Mesothelial cell of epicardium (in vitro differentiated cells): ENCODE results near the gene HIPK1. TPM values are rescaled to one million over a fixed set of nuclear protein-coding genes. Genes with fewer than 3 reads are reported as not detected.
"Not testable (repeated sequence)": the region's sequence is repeated elsewhere in the genome, so short reads cannot be mapped to it uniquely, and the experiment has no call there.

Source experiments
- DNase-seq, 2 experiments: peaks; one replicate each; pipeline ENCODE4 v3.0.0; 2021; ENCODE audit warnings: low spot score in 2 of 2; ENCODE audit not compliant: unreplicated experiment in 2 of 2
- H3K27ac Mint-ChIP-seq: 2 replicates; pipeline ENCODE4 v1.8.0; 2021; ENCODE audit warnings: mixed read lengths
- H3K27me3 Mint-ChIP-seq: 2 replicates; pipeline ENCODE4 v1.8.0; 2021; ENCODE audit warnings: low read depth, mixed read lengths
- H3K36me3 Mint-ChIP-seq: 2 replicates; pipeline ENCODE4 v1.8.0; 2021; ENCODE audit warnings: mixed read lengths
- H3K4me1 Mint-ChIP-seq: 2 replicates; pipeline ENCODE4 v1.8.0; 2021; ENCODE audit warnings: mixed read lengths
- H3K4me3 Mint-ChIP-seq: 2 replicates; pipeline ENCODE4 v1.8.0; 2021; ENCODE audit warnings: mild to moderate bottlenecking, moderate library complexity, mixed read lengths
- H3K9me3 Mint-ChIP-seq: 2 replicates; pipeline ENCODE4 v1.8.0; 2021; ENCODE audit warnings: mixed read lengths
- total RNA-seq: library from RNA; stranded (reverse); gene quantifications from 3 replicates; pipeline ENCODE4 v1.2.1, GENCODE V29; 2021
- TF ChIP-seq, protein P1 (sequence below): fragments of 200-600 bp; sonication (generic); IDR thresholded peaks from one replicate; pipeline ENCODE4 v1.5.0; 2021; ENCODE audit warnings: antibody characterized with exemption; ENCODE audit not compliant: unreplicated experiment

Gene HIPK1
- total RNA-seq, 1 donor from 2014 or later = 43.9 TPM

DNA sequence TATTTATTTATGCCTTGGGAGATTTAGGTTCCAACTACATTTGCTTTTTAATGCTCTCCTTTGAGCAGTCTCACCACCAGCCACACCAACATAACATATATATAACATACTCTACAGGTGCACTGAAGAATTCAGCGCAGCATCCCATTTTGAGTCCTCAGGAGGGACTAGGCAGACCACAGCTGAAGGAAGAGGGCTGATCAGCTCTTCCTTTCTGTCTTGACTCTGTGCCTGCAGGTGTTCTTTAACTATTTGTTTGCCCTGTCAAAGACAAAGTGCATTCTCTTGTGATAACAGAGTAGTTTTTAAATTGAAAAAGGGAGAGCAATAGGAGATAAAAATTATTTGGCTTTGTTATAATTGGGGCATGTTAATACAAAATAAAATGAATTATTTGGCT lies 17.0 kb downstream of the HIPK1 start:
- Mint-ChIP-seq H3K9me3 (peaks cover 7% of the 10 kb centered on the region), H3K36me3 (peaks cover 23% of the 10 kb centered on the region), H3K27me3 (no peaks in the 10 kb centered on the region), H3K4me3 (no peak overlapping the region), H3K4me1 (peaks cover 26% of the 10 kb centered on the region), H3K27ac (peak overlapping the region; percentile 47)
- TF ChIP-seq, protein P1, sequence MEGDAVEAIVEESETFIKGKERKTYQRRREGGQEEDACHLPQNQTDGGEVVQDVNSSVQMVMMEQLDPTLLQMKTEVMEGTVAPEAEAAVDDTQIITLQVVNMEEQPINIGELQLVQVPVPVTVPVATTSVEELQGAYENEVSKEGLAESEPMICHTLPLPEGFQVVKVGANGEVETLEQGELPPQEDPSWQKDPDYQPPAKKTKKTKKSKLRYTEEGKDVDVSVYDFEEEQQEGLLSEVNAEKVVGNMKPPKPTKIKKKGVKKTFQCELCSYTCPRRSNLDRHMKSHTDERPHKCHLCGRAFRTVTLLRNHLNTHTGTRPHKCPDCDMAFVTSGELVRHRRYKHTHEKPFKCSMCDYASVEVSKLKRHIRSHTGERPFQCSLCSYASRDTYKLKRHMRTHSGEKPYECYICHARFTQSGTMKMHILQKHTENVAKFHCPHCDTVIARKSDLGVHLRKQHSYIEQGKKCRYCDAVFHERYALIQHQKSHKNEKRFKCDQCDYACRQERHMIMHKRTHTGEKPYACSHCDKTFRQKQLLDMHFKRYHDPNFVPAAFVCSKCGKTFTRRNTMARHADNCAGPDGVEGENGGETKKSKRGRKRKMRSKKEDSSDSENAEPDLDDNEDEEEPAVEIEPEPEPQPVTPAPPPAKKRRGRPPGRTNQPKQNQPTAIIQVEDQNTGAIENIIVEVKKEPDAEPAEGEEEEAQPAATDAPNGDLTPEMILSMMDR = no peak
- DNase-seq = no peak

DNA sequence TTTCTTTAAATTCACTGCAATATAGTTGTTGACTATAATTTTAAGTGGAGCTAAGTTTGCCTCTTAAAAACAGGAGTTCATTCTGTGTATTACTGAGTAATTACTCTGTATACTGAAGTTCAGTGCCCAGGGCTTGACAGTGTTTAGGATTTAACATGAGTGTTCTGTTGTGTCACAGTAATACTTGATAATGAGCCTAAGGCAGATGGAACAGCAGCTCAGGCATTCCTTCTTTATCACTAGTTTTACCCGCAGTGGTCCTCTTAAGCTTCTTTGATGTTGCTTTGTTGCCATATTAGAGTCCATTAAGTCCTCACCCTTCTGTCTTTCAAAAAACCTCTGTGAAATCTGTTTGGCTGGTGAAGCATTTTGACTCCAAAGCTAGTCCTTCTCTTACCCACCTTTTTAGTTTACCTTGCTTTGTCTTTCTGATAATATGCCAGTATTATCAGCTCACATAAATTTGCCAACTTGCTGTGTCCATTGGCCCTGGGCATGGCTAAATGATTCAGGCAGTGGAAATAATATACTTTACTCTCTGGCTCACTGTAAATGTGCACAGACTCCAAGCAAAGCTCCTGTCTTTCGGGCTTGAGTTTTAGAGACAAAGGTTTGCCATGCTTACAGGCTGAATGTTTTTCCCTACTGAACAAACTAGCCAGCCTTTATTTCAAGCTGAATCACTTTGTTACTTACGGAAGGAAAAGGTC lies 17.7 kb downstream of the HIPK1 start:
- DNase-seq = no peak
- Mint-ChIP-seq H3K4me3 (no peak overlapping the region), H3K27ac (peak overlapping the region; percentile 70)

GRCh38 chr1:113947388-113948107 lies 18.4 kb downstream of the HIPK1 start:
- Mint-ChIP-seq H3K4me3 (no peak overlapping the region), H3K9me3 (peaks cover 7% of the 10 kb centered on the region), H3K27me3 (no peaks in the 10 kb centered on the region), H3K36me3 (peaks cover 19% of the 10 kb centered on the region), H3K27ac (peak overlapping the region; percentile 70), H3K4me1 (peaks cover 26% of the 10 kb centered on the region)
- no peak for DNase-seq
- TF ChIP-seq, protein P1 = no peak

More for the DNA sequence above, 17.7 kb downstream of the HIPK1 start:
- H3K9me3 Mint-ChIP-seq = peaks cover 7% of the 10 kb centered on the region
- peaks cover 26% of the 10 kb centered on the region for H3K4me1 Mint-ChIP-seq
- no peaks in the 10 kb centered on the region for H3K27me3 Mint-ChIP-seq
- TF ChIP-seq, protein P1 = no peak
- peaks cover 20% of the 10 kb centered on the region for H3K36me3 Mint-ChIP-seq

DNA sequence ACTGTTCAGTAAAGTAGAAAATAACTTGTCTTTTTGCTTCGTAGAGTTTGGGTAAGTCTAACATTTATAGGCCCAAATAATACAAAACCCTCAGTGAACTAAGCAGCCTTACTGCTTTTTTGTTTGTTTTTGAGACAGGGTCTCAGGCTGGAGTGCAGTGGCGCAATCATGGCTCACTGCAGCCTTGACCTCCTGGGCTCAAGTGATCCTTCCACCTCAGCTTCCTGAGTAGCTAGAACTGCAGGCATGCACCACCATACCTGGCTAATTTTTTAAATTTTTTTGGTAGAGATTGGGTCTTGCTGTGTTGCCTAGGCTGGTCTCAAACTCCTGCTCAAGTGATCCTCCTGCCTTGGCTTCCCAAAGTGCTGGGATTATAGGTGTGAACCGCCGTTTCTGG lies 19.0 kb downstream of the HIPK1 start:
- peaks cover 17% of the 10 kb centered on the region for H3K36me3 Mint-ChIP-seq
- peaks cover 26% of the 10 kb centered on the region for H3K4me1 Mint-ChIP-seq
- not testable (repeated sequence) for H3K9me3 Mint-ChIP-seq, H3K27me3 Mint-ChIP-seq, H3K4me3 Mint-ChIP-seq, DNase-seq
- peak overlapping the region; percentile 69 for H3K27ac Mint-ChIP-seq

DNA sequence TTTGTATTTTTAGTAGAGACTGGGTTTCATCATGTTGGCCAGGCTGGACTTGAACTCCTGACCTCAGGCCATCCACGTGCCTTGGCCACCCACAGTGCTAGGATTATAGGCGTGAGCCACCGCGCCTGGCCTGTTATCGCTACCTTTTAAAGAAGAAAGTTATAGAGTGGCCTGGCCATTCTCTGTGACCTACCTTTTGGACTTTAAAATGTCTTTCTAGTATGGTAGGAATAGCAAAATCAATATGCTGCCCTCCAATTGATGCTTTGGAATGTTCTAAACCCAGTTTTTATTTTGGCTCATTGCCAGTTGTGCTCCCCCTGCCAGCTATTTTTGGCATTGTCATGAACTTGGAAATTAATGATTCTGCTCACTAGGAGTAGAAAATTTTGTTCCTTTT lies 19.9 kb downstream of the HIPK1 start:
- no peak for DNase-seq
- TF ChIP-seq, protein P1 = peak; percentile 41
- Mint-ChIP-seq H3K27ac (peak overlapping the region; percentile 52), H3K4me1 (peaks cover 26% of the 10 kb centered on the region), H3K9me3 (peaks cover 7% of the 10 kb centered on the region), H3K36me3 (peaks cover 15% of the 10 kb centered on the region), H3K27me3 (no peaks in the 10 kb centered on the region), H3K4me3 (no peak overlapping the region)

- H3K36me3 Mint-ChIP-seq = peaks cover 9% of the 10 kb centered on the region
- H3K27me3 Mint-ChIP-seq = no peaks in the 10 kb centered on the region
- no peak overlapping the region for H3K27ac Mint-ChIP-seq
- TF ChIP-seq, protein P1 = no peak
- DNase-seq = no peak
- peaks cover 26% of the 10 kb centered on the region for H3K4me1 Mint-ChIP-seq
- no peaks in the 10 kb centered on the region for H3K9me3 Mint-ChIP-seq
- H3K4me3 Mint-ChIP-seq = no peak overlapping the region
Observed at GRCh38 chr1:113950908-113951307, 21.8 kb downstream of the HIPK1 start.
